Esophagus muscularis mucosa (tissue), 4 donors: Measurements from ENCODE around the gene GP2.

Experiments used
- EP300 ChIP-seq: sonication (generic); formaldehyde crosslinking; IDR thresholded peaks from one replicate; pipeline ENCODE4 v1.6.1; 2017; ENCODE audit warnings: antibody characterized with exemption
- POLR2A ChIP-seq: fragments of 450-650 bp; IDR thresholded peaks from one replicate; pipeline ENCODE4 v1.6.1; 2017; ENCODE audit warnings: antibody characterized with exemption, moderate library complexity, mild to moderate bottlenecking, low read depth
- POLR2AphosphoS5 ChIP-seq, 2 donors: sonication (generic); formaldehyde crosslinking; IDR thresholded peaks; one replicate each; pipeline ENCODE4 v1.6.1; 2017; ENCODE audit warnings: antibody characterized with exemption in 2 of 2
- TF ChIP-seq, protein P1 (sequence below), 3 experiments: fragments of 200-600 bp in 2 of 3; fragments of 450-650 bp in 1 of 3; sonication (generic) in 2 of 3; IDR thresholded peaks; one replicate each; pipeline ENCODE4 v1.5.1; 2017 to 2019; ENCODE audit warnings: antibody characterized with exemption in 3 of 3, mild to moderate bottlenecking in 2 of 3, moderate library complexity in 1 of 3

DNA sequence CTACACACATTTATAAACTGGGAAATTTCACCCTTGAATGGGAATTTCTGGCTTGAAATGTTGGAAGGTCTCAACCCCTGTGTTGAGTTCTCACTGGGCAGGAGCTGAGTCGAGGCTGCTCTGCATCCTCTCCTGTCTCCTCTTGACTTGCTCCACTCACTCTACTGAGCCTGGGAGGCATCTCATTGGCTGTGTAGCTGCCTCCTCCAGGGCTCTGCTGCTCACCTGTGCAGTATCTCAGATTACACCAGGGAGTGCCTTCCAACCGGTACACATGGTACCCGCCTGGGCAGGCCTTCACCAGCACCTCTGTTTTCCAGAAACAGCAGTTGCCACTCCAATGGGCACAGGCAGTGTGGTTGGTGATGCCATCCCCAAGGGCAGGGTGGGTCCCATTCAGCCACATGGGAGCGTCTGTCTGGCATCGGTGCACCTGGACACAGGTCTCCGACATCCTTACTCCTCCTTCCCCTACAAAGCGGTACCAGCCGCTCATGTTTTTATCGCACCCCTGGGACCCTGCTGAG lies 3.7 kb downstream of the GP2 start:
- TF ChIP-seq, protein P1, sequence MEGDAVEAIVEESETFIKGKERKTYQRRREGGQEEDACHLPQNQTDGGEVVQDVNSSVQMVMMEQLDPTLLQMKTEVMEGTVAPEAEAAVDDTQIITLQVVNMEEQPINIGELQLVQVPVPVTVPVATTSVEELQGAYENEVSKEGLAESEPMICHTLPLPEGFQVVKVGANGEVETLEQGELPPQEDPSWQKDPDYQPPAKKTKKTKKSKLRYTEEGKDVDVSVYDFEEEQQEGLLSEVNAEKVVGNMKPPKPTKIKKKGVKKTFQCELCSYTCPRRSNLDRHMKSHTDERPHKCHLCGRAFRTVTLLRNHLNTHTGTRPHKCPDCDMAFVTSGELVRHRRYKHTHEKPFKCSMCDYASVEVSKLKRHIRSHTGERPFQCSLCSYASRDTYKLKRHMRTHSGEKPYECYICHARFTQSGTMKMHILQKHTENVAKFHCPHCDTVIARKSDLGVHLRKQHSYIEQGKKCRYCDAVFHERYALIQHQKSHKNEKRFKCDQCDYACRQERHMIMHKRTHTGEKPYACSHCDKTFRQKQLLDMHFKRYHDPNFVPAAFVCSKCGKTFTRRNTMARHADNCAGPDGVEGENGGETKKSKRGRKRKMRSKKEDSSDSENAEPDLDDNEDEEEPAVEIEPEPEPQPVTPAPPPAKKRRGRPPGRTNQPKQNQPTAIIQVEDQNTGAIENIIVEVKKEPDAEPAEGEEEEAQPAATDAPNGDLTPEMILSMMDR (IDR thresholded peaks at IDR 0.05): no peak
- TF ChIP-seq POLR2AphosphoS5 (IDR thresholded peaks at IDR 0.05) (no peak), POLR2A (no peak), EP300 (no peak)
